Stimulated activated naive CD8-positive, alpha-beta T cell treated with anti-CD3 and anti-CD28 coated beads, Interleukin-15, Interleukin-2, amounts not matched to agents 100 ng/mL and 50 ng/mL, for 24 hours (primary cell): ENCODE measurements around the gene CCDC92B.
"Not testable (repeated sequence)": the region's sequence is repeated elsewhere in the genome, so short reads cannot be mapped to it uniquely, and the experiment has no call there.

Experiments
- H3K27ac Mint-ChIP-seq: one replicate; pipeline ENCODE4 v1.8.0; 2021; ENCODE audit warnings: mild to moderate bottlenecking, mixed read lengths
- H3K27me3 Mint-ChIP-seq: one replicate; pipeline ENCODE4 v1.8.0; 2021; ENCODE audit warnings: mixed read lengths
- H3K36me3 Mint-ChIP-seq: one replicate; pipeline ENCODE4 v1.8.0; 2021; ENCODE audit warnings: low read depth, mixed read lengths
- H3K4me1 Mint-ChIP-seq: one replicate; pipeline ENCODE4 v1.8.0; 2021; ENCODE audit warnings: low read depth, mixed read lengths
- H3K4me3 Mint-ChIP-seq: one replicate; pipeline ENCODE4 v1.8.0; 2021; ENCODE audit warnings: mild to moderate bottlenecking, mixed read lengths
- H3K9me3 Mint-ChIP-seq: one replicate; pipeline ENCODE4 v1.8.0; 2021; ENCODE audit warnings: mixed read lengths

Gene CCDC92B

GRCh38 chr17:2783310-2784030, 34.0 kb upstream of the CCDC92B start:
- Mint-ChIP-seq H3K27me3 (peaks cover 20% of the 10 kb centered on the region), H3K4me1 (no peaks in the 10 kb centered on the region), H3K36me3 (no peaks in the 10 kb centered on the region)

DNA sequence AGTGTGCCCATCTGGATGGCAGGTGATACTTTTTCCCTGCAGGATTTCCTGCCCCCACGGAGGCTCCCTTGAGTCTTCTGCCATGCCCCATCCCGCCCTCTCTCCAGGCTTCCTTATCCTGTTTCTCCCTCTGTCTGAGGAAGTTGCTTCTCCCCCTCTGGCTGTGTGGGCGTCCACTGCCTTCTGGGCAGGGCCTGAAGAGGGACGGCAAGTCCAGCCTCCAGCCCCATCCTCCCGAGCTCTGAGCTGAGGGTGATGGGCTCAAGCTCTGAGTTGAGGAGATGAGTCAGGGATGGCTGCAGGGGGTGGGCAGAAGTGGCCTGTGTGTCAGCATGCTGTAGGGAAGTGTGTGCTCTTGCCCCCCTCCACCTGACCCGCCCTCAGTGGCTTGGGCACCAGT, 32.6 kb upstream of the CCDC92B start:
- Mint-ChIP-seq H3K4me1 (peaks cover under 1% of the 10 kb centered on the region), H3K27me3 (peaks cover 17% of the 10 kb centered on the region), H3K9me3 (no peaks in the 10 kb centered on the region), H3K4me3 (no peak overlapping the region), H3K27ac (no peak overlapping the region), H3K36me3 (no peaks in the 10 kb centered on the region)

More at GRCh38 chr17:2783310-2784030, 34.0 kb upstream of the CCDC92B start:
- H3K27ac Mint-ChIP-seq = no peak overlapping the region
- H3K4me3 Mint-ChIP-seq = no peak overlapping the region
- H3K9me3 Mint-ChIP-seq = no peaks in the 10 kb centered on the region

- H3K9me3 Mint-ChIP-seq, H3K4me1 Mint-ChIP-seq, H3K27ac Mint-ChIP-seq: not testable (repeated sequence)
These were observed 32.1 kb upstream of the CCDC92B start for GRCh38 chr17:2781598-2781997.

DNA sequence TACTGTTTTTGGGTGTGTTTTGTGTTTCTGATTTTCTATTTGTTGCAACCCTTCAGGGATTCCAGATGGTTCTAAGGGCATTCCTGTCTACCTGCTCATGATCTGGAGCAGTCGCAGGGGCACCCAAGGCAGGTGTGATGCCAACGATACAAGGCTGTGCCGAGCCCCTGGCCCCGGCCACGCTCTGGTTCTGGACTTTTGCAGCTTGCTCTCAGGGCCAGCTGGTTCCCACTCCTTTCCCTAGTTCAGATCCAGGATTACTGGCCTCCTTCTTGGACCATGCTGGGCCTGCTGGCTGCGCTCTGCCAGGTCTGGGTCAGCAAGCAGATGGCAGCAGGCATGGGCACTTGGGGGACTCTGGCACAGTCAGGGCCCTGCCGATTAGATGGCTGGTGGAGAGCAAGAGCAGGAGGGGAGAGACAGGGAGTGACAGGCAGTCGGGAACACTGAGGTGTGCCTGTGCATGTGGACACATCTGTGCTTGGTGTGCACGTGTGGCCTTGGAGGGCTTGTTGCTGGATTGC, 31.5 kb upstream of the CCDC92B start:
- H3K4me3 Mint-ChIP-seq = no peak overlapping the region
- H3K36me3 Mint-ChIP-seq = no peaks in the 10 kb centered on the region
- H3K27me3 Mint-ChIP-seq = peaks cover 22% of the 10 kb centered on the region
- no peaks in the 10 kb centered on the region for H3K9me3 Mint-ChIP-seq
- H3K27ac Mint-ChIP-seq = no peak overlapping the region
- peaks cover 4% of the 10 kb centered on the region for H3K4me1 Mint-ChIP-seq

More at GRCh38 chr17:2781598-2781997, 32.1 kb upstream of the CCDC92B start:
- not testable (repeated sequence) for H3K36me3 Mint-ChIP-seq, H3K4me3 Mint-ChIP-seq
- peaks cover 21% of the 10 kb centered on the region for H3K27me3 Mint-ChIP-seq

DNA sequence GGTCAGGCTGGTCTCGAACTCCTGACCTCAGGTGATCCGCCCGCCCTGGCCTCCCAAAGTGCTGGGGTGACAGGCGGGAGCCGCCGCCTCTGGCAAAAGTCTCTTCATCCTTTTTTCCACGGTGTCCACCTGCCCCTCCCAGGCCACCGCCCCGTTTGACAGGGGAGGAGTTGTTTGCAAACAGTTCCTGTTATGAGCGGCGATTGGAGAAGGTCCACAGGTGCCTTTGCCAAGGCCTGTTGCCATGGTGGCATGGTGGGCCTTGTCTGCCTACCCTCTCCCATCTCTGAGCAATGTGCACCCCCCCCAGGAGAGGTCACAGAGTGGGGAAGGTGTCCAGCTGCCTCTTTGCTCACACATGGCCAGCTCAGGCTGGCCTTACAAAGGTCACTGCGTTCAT, 30.8 kb upstream of the CCDC92B start:
- Mint-ChIP-seq H3K27ac (no peak overlapping the region), H3K27me3 (peaks cover 29% of the 10 kb centered on the region), H3K4me3 (no peak overlapping the region), H3K36me3 (no peaks in the 10 kb centered on the region), H3K4me1 (peaks cover 4% of the 10 kb centered on the region), H3K9me3 (no peaks in the 10 kb centered on the region)

GRCh38 chr17:2779545-2779944, 30.1 kb upstream of the CCDC92B start:
- Mint-ChIP-seq H3K4me1 (peaks cover 4% of the 10 kb centered on the region), H3K27me3 (peaks cover 36% of the 10 kb centered on the region), H3K36me3 (no peaks in the 10 kb centered on the region), H3K27ac (no peak overlapping the region), H3K4me3 (no peak overlapping the region), H3K9me3 (no peaks in the 10 kb centered on the region)

- H3K27me3 Mint-ChIP-seq = peaks cover 41% of the 10 kb centered on the region
- H3K27ac Mint-ChIP-seq = no peak overlapping the region
- H3K4me1 Mint-ChIP-seq = peaks cover 4% of the 10 kb centered on the region
- no peaks in the 10 kb centered on the region for H3K36me3 Mint-ChIP-seq
- no peak overlapping the region for H3K4me3 Mint-ChIP-seq
- no peaks in the 10 kb centered on the region for H3K9me3 Mint-ChIP-seq
These were observed 29.0 kb upstream of the CCDC92B start for GRCh38 chr17:2778489-2778888.

DNA sequence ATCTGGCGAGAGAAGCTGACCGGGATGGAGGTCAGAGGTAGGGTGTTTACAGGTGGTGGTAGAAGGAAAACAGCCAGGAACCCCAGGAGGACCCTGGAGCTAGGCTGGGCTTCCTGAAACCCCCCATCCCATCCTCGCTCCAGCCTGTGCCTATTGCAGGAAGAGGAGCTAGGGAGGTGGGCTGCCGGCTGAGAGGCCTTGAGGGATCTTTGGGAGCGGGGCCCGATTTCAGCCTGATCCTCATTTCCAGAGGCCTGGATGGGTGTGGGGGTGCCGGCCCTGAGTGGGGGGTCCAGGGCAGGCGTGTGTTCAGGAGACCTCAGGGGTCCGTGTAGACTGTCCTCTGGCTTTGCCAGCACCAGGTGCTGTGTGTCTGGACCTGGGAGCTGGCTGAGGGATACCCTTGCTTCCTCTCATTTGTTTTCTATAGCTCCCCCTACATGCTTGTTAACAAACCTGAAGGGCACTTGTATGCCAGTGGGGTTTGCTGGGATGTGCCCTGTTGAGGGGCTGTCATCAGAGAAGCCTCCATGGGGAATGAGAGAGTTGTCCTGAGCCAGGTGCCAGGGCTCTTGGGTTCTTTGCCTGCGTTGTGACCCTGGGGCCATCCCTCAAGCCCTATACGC, 27.9 kb upstream of the CCDC92B start:
- peaks cover 4% of the 10 kb centered on the region for H3K4me1 Mint-ChIP-seq
- H3K9me3 Mint-ChIP-seq = no peaks in the 10 kb centered on the region
- H3K36me3 Mint-ChIP-seq = no peaks in the 10 kb centered on the region
- peaks cover 48% of the 10 kb centered on the region for H3K27me3 Mint-ChIP-seq
- H3K27ac Mint-ChIP-seq = no peak overlapping the region
- H3K4me3 Mint-ChIP-seq = peak overlapping the region; percentile 22

DNA sequence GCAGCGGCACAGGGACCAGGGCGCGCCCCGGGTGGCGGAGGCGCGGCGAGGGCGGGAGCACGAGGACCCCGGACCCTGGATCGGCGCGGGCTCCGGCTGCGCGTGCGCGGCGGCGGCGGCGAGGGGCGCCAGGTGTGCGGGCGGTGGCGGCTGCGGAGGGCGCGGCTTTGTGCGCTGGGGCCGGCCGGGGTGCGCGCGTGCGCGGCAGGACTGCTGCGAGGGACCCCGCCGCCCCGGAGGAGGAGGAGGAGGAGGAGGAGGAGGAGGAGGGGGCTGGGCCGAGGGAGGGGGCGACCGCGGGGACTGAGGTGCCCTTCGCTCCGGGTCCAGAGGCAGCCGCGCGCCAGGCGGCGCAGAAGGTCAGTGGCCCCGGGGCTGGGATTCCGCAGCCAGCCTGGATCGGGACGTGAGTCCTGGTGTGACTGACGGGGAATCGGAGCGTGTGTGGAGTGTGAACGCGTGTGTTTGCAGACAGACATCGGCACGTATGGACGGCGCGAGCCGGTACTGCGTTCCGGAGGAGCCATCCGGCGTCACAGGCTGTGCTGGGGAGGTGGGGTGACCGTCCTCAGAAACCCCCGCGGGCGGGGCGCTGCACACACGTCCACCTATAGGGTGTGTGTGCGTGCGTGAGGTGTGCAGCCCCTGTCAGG, 27.3 kb upstream of the CCDC92B start:
- H3K27me3 Mint-ChIP-seq = peaks cover 48% of the 10 kb centered on the region

DNA sequence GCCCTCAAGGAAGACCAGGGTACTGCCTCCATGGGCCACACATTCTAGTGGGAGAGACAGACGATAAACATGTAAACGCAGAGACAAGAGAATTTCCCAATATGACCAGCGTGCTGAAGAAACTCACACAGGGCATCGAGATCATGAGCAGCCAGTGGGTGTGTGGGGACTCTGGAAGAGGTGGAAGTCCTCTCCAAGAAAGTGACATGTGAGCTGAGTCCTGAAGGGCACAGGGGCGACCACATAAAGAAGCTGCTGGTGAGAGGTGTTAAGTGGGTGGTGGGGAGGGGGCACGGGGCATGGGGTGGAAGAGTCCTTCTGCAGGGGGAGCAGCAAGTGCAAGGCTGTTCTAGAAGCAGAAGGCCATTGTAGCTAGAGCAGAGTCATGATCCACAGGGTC, 25.8 kb upstream of the CCDC92B start:
- no peak overlapping the region for H3K4me3 Mint-ChIP-seq

More for the DNA sequence above, 27.3 kb upstream of the CCDC92B start:
- Mint-ChIP-seq H3K27ac (no peak overlapping the region), H3K4me3 (peak overlapping the region; percentile 22), H3K36me3 (no peaks in the 10 kb centered on the region), H3K9me3 (no peaks in the 10 kb centered on the region), H3K4me1 (peaks cover 4% of the 10 kb centered on the region)

DNA sequence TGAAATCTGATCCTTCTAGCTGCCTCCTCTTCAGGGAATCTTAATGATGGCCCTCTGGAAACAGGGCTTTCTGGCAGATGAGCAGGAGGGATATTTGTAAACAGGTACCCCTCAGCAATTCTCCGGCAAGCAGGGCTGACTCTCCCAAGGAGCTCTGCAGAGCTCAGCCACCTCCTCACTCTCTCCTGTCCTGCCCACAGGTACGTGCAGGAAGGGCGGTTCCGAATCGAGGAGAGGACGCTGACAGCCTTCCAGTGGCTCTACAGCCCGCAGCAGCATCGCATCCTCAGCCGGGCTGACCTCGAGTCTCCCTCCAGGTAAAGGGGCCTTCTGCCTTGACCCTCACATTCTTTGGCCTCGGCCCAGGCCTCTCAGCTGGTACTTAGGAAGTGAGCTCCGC, 20.7 kb upstream of the CCDC92B start:
- Mint-ChIP-seq H3K27ac (no peak overlapping the region), H3K9me3 (no peaks in the 10 kb centered on the region), H3K4me1 (no peaks in the 10 kb centered on the region), H3K36me3 (no peaks in the 10 kb centered on the region), H3K27me3 (peaks cover 29% of the 10 kb centered on the region), H3K4me3 (no peak overlapping the region)

More for the DNA sequence above, 25.8 kb upstream of the CCDC92B start:
- H3K4me1 Mint-ChIP-seq = peaks cover 4% of the 10 kb centered on the region
- no peaks in the 10 kb centered on the region for H3K9me3 Mint-ChIP-seq
- H3K27me3 Mint-ChIP-seq = peaks cover 52% of the 10 kb centered on the region
- H3K36me3 Mint-ChIP-seq = no peaks in the 10 kb centered on the region
- no peak overlapping the region for H3K27ac Mint-ChIP-seq

GRCh38 chr17:2758870-2759269, 9.4 kb upstream of the CCDC92B start:
- Mint-ChIP-seq H3K27ac (no peak overlapping the region), H3K36me3 (no peaks in the 10 kb centered on the region), H3K9me3 (no peaks in the 10 kb centered on the region), H3K4me3 (no peak overlapping the region), H3K27me3 (peaks cover 51% of the 10 kb centered on the region), H3K4me1 (no peaks in the 10 kb centered on the region)

GRCh38 chr17:2755891-2756724, 6.7 kb upstream of the CCDC92B start:
- H3K27ac Mint-ChIP-seq = no peak overlapping the region
- no peaks in the 10 kb centered on the region for H3K9me3 Mint-ChIP-seq
- no peaks in the 10 kb centered on the region for H3K36me3 Mint-ChIP-seq
- H3K4me3 Mint-ChIP-seq = no peak overlapping the region
- no peaks in the 10 kb centered on the region for H3K4me1 Mint-ChIP-seq
- peaks cover 56% of the 10 kb centered on the region for H3K27me3 Mint-ChIP-seq

- Mint-ChIP-seq H3K9me3 (no peaks in the 10 kb centered on the region), H3K27ac (no peak overlapping the region), H3K36me3 (no peaks in the 10 kb centered on the region), H3K4me1 (no peaks in the 10 kb centered on the region), H3K4me3 (no peak overlapping the region), H3K27me3 (peaks cover 58% of the 10 kb centered on the region)
These were observed 2.0 kb upstream of the CCDC92B start for GRCh38 chr17:2751491-2751890.
